DOHH2 (cell line): ENCODE data around the gene NEDD4L.
A peak's percentile ranks its signal among the peaks of the same experiment; 100 is the strongest.

Experiments
- H3F3A ChIP-seq: fragments of 200-600 bp; sonication (generic), shearing (Covaris generic); 2 replicates; pipeline ENCODE4 v1.6.0; 2016; ENCODE audit warnings: antibody characterized with exemption, mild to moderate bottlenecking; ENCODE audit not compliant: control insufficient read depth, insufficient read depth
- H3K27ac ChIP-seq: fragments of 200-600 bp; sonication (generic); 2 replicates; pipeline ENCODE4 v1.5.1; 2014; ENCODE audit warnings: low read depth, mild to moderate bottlenecking, low read length, moderate library complexity
- H3K27me3 ChIP-seq: fragments of 200-600 bp; sonication (generic); 2 replicates; pipeline ENCODE4 v1.6.1; 2014; ENCODE audit warnings: mild to moderate bottlenecking, low read length, mixed read lengths; ENCODE audit not compliant: control insufficient read depth
- H3K36me3 ChIP-seq: fragments of 200-600 bp; sonication (generic); 2 replicates; pipeline ENCODE4 v1.6.1; 2014; ENCODE audit warnings: mild to moderate bottlenecking, low read length, moderate library complexity, mixed read lengths; ENCODE audit not compliant: control insufficient read depth
- H3K4me1 ChIP-seq: fragments of 200-600 bp; sonication (generic); 2 replicates; pipeline ENCODE4 v1.6.1; 2014; ENCODE audit warnings: mild to moderate bottlenecking, low read length, mixed read lengths; ENCODE audit not compliant: control insufficient read depth
- H3K4me2 ChIP-seq: fragments of 200-600 bp; sonication (generic); 2 replicates; pipeline ENCODE4 v1.6.0; 2014; ENCODE audit warnings: mild to moderate bottlenecking, low read length, moderate library complexity
- H3K4me3 ChIP-seq: fragments of 200-600 bp; sonication (generic); 2 replicates; pipeline ENCODE4 v1.5.1; 2014; ENCODE audit warnings: mild to moderate bottlenecking, low read length, mixed read lengths
- H3K79me2 ChIP-seq: fragments of 200-600 bp; sonication (generic); 2 replicates; pipeline ENCODE4 v1.6.1; 2014; ENCODE audit warnings: mild to moderate bottlenecking, low read length, mixed read lengths; ENCODE audit not compliant: control insufficient read depth
- H3K9me2 ChIP-seq: fragments of 200-600 bp; sonication (generic); replicated peaks from 2 replicates; pipeline ENCODE4 v1.6.1; 2014; ENCODE audit warnings: mild to moderate bottlenecking, low read length, mixed read lengths; ENCODE audit not compliant: control insufficient read depth
- H3K9me3 ChIP-seq: fragments of 200-600 bp; sonication (generic); 2 replicates; pipeline ENCODE4 v1.6.1; 2014; ENCODE audit warnings: antibody characterized with exemption, low read length, mixed read lengths; ENCODE audit not compliant: control insufficient read depth, insufficient read depth
- H4K20me1 ChIP-seq: fragments of 200-600 bp; sonication (generic); 2 replicates; pipeline ENCODE4 v1.6.0; 2014; ENCODE audit warnings: low read depth, mild to moderate bottlenecking, antibody characterized with exemption, low read length, moderate library complexity; ENCODE audit not compliant: control insufficient read depth, insufficient read depth
- EZH2phosphoT487 ChIP-seq: fragments of 200-600 bp; sonication (generic); IDR thresholded peaks from 2 replicates; pipeline ENCODE4 v1.6.1; 2017; ENCODE audit warnings: borderline replicate concordance, mild to moderate bottlenecking, antibody characterized with exemption, low read length, moderate library complexity, mixed read lengths
- TF ChIP-seq, protein P1 (sequence below): fragments of 200-600 bp; sonication (generic); IDR thresholded peaks from one replicate; pipeline ENCODE4 v1.5.1; 2014; ENCODE audit warnings: antibody characterized with exemption, mild to moderate bottlenecking, low read depth, low read length; ENCODE audit not compliant: poor library complexity, severe bottlenecking

NEDD4L gene

GRCh38 chr18:58321986-58322385 lies 278.0 kb downstream of the NEDD4L start:
- H3K36me3 ChIP-seq, result peaks cover 18% of the 10 kb centered on the region
- H3K27me3 ChIP-seq, result no peaks in the 10 kb centered on the region
- H3K4me3 ChIP-seq, result no peak overlapping the region
- H3K4me2 ChIP-seq, result no peak overlapping the region
- no peaks in the 10 kb centered on the region for H3F3A ChIP-seq
- H4K20me1 ChIP-seq, result no peaks in the 10 kb centered on the region
- no peaks in the 10 kb centered on the region for H3K9me3 ChIP-seq
- peaks cover 12% of the 10 kb centered on the region for H3K4me1 ChIP-seq
- no peaks in the 10 kb centered on the region for H3K79me2 ChIP-seq
- H3K9me2 ChIP-seq, result no peaks in the 10 kb centered on the region
- no peak overlapping the region for H3K27ac ChIP-seq
- TF ChIP-seq EZH2phosphoT487, result no peak
- TF ChIP-seq, protein P1, sequence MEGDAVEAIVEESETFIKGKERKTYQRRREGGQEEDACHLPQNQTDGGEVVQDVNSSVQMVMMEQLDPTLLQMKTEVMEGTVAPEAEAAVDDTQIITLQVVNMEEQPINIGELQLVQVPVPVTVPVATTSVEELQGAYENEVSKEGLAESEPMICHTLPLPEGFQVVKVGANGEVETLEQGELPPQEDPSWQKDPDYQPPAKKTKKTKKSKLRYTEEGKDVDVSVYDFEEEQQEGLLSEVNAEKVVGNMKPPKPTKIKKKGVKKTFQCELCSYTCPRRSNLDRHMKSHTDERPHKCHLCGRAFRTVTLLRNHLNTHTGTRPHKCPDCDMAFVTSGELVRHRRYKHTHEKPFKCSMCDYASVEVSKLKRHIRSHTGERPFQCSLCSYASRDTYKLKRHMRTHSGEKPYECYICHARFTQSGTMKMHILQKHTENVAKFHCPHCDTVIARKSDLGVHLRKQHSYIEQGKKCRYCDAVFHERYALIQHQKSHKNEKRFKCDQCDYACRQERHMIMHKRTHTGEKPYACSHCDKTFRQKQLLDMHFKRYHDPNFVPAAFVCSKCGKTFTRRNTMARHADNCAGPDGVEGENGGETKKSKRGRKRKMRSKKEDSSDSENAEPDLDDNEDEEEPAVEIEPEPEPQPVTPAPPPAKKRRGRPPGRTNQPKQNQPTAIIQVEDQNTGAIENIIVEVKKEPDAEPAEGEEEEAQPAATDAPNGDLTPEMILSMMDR, result peak; percentile 54

DNA sequence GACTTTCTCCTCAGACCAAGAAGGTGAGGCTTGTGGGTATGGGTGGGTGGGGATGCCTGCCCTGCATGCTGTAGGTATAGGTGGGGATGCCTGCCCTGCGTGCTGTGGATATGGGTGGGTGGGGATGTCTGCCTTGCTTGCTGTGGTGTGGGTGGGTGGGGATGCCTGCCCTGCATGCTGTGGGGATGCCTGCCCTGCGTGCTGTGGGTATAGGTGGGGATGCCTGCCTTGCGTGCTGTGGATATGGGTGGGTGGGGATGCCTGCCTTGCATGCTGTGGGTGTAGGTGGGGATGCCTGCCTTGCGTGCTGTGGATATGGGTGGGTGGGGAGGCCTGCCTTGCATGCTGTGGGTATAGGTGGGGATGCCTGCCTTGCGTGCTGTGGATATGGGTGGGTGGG lies 278.4 kb downstream of the NEDD4L start:
- Histone ChIP-seq H3K4me2 (no peak overlapping the region), H3K9me3 (no peaks in the 10 kb centered on the region), H4K20me1 (no peaks in the 10 kb centered on the region), H3K9me2 (no peaks in the 10 kb centered on the region), H3K79me2 (no peaks in the 10 kb centered on the region), H3K4me3 (no peak overlapping the region), H3K27ac (no peak overlapping the region), H3F3A (no peaks in the 10 kb centered on the region), H3K27me3 (no peaks in the 10 kb centered on the region), H3K4me1 (peaks cover 7% of the 10 kb centered on the region), H3K36me3 (peaks cover 18% of the 10 kb centered on the region)
- no peak for TF ChIP-seq EZH2phosphoT487
- TF ChIP-seq, protein P1, result no peak

DNA sequence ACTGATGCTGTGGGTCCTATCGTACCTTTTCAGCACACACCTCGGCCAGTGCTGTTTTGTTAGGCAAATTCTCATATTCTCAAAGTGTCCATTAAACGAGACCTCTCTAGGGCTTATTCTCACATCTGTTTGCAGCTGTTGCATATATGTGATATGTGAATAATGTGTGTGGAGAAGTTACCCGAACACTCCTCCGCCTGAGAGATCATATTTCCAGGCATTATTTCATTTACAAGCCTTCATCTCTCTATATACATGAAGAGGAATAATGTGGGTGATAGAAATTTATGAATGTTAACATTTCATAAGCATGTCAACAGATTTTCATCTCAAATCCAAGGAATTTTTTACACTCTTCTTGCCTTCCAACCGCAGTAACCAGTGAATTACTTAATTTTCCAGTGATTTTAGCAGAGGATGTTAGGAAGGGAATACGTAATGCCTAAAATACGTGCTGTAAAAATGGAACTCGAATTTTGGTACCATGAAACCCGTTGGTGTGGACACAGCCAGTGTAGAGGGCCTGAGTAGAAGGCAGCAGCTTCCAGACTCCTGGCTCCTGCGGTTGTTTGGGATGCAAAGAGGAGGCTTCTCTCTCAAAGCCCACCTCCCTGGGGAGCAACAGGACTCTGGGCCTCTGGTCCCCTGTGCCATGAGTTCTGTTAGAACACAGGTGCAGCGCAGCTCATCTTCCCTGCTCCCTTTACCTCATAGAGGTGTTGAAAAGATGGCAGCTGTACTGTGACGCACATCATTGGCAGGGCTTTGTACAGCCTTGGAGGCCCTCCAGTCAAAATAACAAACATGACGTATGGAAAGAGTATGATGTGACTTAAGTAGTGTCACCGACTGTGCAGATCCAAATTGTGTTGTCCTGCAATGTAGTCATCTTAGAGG lies 280.1 kb downstream of the NEDD4L start:
- TF ChIP-seq, protein P1, result no peak
- no peaks in the 10 kb centered on the region for H3K9me3 ChIP-seq

More for the DNA sequence above, 280.1 kb downstream of the NEDD4L start:
- H3K27me3 ChIP-seq, result no peaks in the 10 kb centered on the region
- no peak overlapping the region for H3K4me2 ChIP-seq
- no peaks in the 10 kb centered on the region for H3K9me2 ChIP-seq
- no peak overlapping the region for H3K27ac ChIP-seq
- peaks cover 19% of the 10 kb centered on the region for H3K36me3 ChIP-seq
- H3K79me2 ChIP-seq, result no peaks in the 10 kb centered on the region
- H4K20me1 ChIP-seq, result no peaks in the 10 kb centered on the region
- H3F3A ChIP-seq, result no peaks in the 10 kb centered on the region
- H3K4me1 ChIP-seq, result peaks cover 5% of the 10 kb centered on the region
- no peak overlapping the region for H3K4me3 ChIP-seq
